Cardiac fibroblast (primary cell): ENCODE measurements around the gene PMP22.

Source experiments
- DNase-seq, 2 donors: peaks; one replicate each; pipeline versions ENCODE4 v3.0.0 to v3.0.0-alpha.2; 2010; ENCODE audit warnings: low read depth in 2 of 2
- H3K4me3 ChIP-seq, 2 donors: replicated peaks in 1 of 2; 1 replicate in 1 of 2; 2 replicates in 1 of 2; pipeline ENCODE4 v1.5.1; 2011; ENCODE audit warnings: low read depth in 2 of 2, low read length in 2 of 2, mild to moderate bottlenecking in 2 of 2, moderate library complexity in 1 of 2
- CTCF ChIP-seq: IDR thresholded peaks from one replicate; pipeline ENCODE4 v1.5.1; 2011; ENCODE audit warnings: low read depth, mild to moderate bottlenecking, low read length, inconsistent platforms

Gene PMP22

GRCh38 chr17:15303268-15303667 lies 38.1 kb upstream of the PMP22 start:
- no peak for TF ChIP-seq CTCF
- H3K4me3 ChIP-seq, result no peak overlapping the region
- DNase-seq, result peak in 1 of 2 donors; percentile 11

DNA sequence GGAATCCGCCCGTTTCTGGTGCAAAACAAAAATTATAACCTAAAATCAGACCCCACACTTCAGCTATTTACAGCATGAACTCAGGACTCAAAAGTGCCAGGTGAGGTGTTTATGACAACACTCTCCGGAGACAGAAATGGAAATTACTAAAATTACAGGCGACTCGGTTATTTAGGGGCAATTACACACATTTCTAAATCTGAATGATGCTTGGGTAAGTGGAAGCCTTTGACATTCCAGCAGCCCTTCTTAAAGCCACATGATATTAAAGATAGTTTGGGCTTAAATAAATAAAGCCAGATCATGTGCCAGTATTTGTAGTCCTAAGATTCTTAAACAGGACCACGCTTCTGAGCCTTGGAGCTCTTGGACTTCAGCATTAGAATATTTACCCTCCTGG lies 36.7 kb upstream of the PMP22 start:
- no peak overlapping the region for H3K4me3 ChIP-seq
- no peak for TF ChIP-seq CTCF
- no peak for DNase-seq

GRCh38 chr17:15298176-15298575 lies 33.0 kb upstream of the PMP22 start:
- TF ChIP-seq CTCF, result no peak
- peak; percentile 47 to 74 for DNase-seq

GRCh38 chr17:15293558-15293957 lies 28.4 kb upstream of the PMP22 start:
- DNase-seq, result no peak
- no peak for TF ChIP-seq CTCF
- no peak overlapping the region for H3K4me3 ChIP-seq

More at GRCh38 chr17:15298176-15298575, 33.0 kb upstream of the PMP22 start:
- H3K4me3 ChIP-seq, result no peak overlapping the region

DNA sequence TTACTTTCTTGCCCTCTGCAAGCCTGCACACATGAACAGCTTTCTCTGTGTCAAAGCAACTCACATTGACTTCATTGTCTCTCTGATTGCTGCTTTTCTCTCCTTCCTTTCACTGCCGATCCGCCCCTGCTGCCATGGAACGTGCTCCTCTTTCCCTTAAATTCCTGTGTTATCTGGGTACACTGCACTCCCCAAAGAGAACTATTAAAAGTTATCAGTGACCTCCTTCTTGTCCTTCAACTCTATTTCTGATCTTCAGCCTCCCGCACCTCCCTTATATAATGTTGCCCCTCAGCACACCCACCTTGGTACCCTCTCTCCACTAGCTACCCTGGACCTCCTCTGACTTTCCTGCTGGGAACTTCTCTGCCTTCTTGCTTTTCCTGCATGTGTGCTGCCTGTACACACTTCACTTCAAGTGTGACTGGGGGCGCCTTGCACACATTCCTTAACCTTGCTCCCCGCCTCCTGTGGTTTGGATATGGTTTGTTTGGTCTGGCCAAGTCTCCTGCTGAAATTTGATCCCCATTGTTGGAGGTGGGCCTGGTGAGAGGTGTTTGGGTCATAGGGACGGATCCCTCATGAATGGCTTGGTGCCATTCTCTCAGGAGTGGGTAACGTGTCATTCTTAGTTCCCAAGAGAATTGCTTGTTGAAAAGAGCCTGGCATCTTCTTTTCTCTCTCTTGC lies 26.7 kb upstream of the PMP22 start:
- TF ChIP-seq CTCF, result no peak
- peak; percentile 25 to 75 for DNase-seq
- H3K4me3 ChIP-seq, result no peak overlapping the region

GRCh38 chr17:15290605-15291004 lies 25.5 kb upstream of the PMP22 start:
- peak in 1 of 2 donors; percentile 14 for DNase-seq
- no peak overlapping the region for H3K4me3 ChIP-seq

More at GRCh38 chr17:15290605-15291004, 25.5 kb upstream of the PMP22 start:
- TF ChIP-seq CTCF, result no peak
